NCI-H524 (cell line): Measurements from ENCODE around the gene CRACDL.
"Not testable (repeated sequence)": the region's sequence is repeated elsewhere in the genome, so short reads cannot be mapped to it uniquely, and the experiment has no call there.

Source experiments
- DNase-seq, 2 experiments: peaks; one replicate each; lab custom pipeline; 2025; lab: John Stamatoyannopoulos, UW

Gene CRACDL

DNA sequence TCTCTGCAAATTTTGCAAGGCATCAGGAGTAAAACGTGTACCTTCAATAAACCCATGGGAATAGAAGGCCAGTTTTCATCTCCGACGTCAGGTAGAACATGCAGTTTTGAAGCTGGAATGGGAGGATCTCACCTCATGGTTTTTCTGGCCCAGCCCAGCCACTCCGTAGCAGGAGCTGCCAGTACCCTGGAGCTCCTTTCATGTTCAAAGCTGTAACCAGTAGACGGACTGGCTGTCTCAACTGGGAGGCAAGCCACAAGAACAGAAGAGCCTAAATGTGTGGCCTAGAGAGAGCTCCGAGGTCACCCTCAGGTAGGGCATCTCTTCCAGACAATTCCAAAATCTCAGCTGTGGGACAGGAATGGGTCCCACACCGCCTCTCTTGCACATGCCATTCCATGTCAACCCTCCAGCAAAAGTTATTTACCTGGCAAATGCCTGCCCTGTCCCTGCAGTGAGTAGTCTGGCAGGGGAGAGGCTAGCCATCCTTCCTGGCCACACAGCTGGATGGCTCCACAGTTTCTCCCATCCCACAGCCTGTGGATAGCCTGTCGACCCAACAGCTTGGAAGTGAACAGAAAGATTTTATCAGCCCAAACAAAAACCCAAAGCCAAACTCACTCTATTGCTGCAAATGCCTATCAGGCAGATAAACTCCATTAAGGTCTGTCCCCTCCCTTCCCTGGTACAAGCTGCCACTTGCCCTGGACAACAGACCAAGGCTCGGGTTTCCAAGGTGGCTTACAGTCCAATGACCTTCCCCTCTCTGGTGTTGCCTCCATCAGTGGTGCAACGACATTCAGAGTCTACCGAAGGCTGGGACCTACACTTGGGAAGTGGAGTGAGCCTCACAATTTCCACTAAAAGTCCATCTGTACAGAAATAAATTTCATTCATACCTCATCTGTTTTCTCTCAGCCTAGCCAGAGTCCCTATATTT is 27.8 kb downstream of the CRACDL start:
- peak in 1 of 2 experiments; percentile 24 for DNase-seq

DNA sequence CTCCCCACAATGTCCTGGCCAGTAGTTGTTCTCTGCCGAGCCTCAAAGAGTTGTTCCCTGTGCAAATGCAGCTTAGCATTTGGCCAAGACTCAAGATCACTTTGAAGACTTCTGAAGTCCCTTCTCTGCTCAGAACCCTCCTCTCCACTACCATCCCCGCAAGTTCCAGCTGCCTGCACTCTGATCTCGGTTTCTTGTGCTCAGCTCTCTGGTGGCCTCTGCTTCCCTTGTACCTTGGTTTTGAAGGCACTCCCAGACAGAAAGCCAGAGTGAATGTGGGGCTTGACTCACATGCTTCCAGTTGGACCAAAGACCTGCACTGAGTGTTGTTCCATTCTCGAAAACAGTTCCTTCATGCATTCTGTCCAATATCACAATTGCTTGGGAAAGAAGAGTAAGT is 28.6 kb downstream of the CRACDL start:
- no peak for DNase-seq

DNA sequence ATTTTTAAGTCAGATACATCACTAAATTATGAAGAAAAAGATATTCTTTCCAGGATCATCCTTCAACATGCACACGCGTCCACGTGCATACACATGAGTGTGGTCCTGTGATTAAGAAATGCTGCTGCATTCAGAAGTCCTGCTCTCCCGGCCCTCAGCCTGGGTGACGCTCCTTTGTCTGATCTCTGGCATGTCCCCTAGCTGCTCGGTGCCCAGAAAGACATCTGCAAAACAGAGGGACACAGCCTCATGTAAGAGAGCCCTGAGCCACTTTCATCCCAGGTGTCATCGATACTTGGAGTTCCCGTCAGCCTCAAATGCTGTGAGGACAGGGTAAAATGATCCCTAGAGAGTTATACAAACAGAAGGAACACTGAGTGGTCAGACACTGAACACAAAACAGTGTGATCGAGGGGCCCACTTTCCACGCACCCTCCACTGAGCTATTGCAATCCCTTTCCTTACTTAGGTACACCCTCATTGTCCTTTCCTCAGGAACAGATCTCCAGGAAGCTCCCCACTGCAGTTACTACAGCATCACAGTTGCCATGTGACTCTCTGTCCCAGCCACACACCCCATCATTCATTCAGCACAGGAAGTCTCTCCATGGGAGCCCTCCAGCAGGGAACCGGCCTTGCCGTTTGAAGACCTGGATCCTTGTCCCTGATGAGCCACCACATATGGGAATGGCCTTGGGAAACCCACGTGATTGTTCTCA is 32.1 kb downstream of the CRACDL start:
- DNase-seq = peak in 1 of 2 experiments; percentile 6

DNA sequence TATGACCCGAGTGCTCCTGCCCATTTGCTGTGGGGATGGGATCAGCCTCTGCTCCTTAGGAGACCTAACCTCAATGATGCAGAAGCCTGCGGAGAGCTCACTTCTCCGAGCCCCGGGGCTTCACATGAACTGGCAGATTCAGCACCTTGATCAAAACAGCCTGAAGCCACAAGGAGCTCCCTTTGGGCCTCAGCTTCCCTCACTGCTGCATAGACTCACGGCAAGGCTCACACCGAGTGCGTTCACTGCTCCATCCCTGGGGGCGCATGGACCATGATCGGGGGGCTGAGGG is 33.0 kb downstream of the CRACDL start:
- DNase-seq = no peak

DNA sequence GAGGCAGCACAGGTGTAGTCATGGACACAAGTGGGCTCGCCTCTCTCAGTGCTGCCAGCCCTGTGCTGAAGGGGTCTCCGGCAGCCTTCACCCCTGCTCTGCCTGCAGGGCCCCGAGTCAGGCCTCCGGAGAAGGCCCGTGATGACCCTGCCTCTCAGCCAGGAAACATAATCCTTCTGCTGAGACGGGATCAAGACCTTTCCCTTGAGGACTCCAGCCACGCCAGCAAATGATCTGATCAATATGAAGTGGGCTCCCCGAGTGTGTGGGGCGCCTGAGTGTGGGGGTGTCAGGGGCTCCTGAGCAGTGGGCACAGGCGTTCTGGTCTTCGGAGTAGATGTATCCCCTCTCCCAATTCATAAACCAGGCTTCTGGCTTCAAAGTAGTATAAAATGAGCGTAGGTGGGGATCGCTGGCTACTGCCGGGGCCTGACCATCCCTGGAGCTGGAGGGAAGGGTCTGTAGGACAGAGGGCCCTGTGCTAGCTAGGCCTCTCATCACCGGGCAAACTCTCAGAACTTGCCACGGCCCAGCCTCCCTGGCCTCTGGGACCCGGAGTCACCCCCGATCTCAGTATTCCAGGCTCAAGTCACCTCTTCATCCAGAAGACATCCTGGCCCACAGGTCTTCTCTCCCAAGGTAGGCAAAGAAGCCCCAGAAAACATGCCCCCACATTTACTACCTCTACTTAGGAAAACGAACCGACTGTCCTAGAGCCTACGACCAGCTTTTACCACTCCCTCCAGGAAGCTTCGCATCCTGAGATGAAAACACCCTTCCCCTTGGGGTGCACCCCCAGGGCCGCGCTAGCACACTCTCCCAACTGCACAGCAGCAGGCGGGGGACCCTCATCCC is 33.6 kb downstream of the CRACDL start:
- no peak for DNase-seq

DNA sequence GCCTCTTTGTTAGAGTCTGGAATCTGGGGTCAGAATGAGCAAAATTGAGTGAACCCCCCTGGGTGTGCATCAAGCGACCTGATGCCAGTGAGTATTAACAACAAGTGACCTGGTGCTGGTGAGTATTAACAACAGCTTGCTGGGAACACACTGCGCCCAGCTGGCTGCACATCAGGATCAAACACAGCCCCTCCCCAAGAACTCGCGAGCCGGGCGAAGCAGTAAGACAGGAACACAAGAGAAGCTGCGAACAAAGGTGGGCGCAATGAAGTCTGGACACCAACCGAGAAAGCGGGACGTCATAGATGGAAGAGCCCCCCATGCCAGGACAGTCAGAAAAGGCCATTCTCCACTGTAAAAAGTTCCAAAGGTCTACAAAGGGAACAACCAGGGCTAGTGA is 34.3 kb downstream of the CRACDL start:
- no peak for DNase-seq

DNA sequence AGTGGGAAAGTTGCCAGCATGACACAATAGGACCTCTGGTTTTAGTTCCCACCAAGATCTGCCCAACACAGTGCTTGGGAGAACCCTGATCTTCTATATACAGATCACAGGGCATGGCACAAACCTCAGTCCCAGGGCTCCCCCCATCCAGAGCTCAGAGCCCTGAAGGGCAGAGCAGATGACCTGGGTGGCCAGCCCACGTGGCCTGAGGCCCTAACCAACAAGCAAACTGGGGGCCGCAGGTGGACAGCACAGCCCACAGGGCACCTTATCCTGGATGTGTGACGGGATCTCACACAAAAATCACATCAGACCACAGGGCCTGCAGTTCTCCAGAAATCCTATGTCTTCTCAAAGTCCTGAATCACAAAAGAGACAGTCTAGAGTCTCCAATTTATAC is 34.7 kb downstream of the CRACDL start:
- no peak for DNase-seq

DNA sequence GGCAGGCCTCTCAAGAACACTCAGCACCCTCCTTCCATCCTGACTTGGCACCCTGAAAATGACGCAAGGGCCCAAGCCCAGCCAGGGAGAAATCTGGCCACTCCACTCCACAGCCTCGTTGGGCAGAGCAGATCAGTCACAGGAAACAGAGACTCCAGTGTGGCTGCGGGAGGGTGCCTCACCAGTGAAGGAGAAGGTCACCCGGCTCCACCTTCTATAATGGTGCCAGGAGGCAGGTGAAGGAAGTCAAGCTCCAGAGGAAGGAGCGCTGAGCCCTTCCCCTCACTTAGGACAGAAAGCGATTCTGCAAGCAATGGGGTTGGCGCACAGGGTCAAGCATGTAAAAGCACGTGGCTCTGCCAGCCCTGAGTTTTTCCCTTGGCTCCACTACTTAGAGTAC is 35.3 kb downstream of the CRACDL start:
- no peak for DNase-seq

DNA sequence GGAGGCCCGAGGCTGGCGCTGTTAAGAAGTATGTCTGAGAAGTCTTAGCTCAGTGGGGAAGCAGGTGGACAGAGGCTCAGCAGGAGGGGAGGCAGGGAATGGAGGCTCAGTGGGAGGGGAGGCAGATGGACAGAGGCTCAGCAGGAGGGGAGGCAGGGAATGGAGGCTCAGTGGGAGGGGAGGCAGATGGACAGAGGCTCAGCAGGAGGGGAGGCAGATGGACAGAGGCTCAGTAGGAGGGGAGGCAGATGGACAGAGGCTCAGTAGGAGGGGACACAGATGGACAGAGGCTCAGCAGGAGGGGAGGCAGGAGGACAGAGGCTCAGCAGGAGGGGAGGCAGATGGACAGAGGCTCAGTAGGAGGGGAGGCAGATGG is 36.3 kb downstream of the CRACDL start:
- not testable (repeated sequence) for DNase-seq

DNA sequence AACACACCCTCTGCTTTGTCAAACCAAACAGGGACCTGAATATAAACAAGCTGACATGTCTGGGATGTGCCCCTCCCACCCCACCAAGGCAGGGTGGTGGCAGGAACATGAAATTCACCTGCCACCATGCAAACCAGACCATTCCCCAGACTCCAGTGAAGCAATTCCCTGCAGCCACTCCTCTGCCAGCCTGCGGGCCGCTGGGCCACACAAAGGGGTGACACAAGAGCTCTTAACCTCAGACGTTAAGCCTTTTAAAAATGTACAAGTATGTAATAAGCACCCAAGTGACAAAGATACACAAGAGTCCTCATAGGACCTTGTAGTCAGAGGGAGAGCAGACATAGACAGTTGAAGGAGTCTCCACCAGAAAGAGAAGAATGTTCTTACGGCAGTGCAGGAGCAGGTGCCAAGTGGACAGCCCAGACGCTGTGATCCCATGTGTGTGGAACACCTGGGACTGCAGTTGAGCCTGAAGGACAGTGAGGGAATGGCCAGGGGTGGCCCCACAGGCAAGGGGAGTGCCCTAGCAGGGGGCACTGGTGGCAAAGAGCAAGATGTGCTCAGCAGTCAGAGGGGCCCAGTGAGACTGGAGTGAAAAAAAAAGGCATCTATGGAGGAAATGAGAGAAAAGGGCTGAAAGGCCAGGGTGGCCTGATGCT is 36.9 kb downstream of the CRACDL start:
- no peak for DNase-seq

DNA sequence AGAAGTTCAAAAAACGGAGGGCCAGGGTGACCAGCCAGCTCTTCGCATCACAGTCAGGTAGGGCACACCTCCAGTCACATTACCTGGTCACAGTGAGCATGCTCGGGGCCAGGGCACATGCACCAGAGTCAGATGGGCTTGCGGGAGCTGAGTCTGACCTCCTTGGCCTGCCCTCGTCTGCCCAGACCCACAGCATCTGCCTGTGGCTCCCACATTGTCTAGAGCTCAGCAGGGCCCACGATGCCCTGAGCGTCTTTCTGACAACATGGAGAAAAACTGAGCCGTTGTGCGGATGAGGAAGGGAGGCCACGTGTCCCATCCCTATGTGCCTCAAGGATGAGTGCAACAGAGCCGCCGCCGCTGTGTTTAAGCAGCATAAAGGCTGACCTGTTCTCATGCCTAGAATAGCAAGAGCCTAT is 37.6 kb downstream of the CRACDL start:
- no peak for DNase-seq

DNA sequence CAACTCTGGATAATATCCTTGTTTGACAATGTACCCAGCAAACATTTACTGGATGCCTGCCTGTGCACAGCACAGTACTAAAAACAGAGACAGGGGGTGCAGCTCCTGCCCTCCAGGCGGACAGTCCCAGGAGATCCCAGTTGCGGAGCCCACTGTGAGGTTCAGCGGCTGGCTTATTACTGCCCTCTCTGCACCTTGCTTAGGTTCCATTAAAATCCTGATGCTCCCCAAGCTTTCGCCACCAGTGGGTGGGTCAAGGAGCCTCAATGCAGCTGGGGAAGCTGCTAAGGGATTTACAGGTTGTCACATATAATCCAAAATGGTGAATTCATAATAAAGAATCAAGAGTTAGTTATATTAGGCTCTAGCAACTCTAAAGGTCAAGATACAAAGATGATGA is 38.3 kb downstream of the CRACDL start:
- DNase-seq = no peak

DNA sequence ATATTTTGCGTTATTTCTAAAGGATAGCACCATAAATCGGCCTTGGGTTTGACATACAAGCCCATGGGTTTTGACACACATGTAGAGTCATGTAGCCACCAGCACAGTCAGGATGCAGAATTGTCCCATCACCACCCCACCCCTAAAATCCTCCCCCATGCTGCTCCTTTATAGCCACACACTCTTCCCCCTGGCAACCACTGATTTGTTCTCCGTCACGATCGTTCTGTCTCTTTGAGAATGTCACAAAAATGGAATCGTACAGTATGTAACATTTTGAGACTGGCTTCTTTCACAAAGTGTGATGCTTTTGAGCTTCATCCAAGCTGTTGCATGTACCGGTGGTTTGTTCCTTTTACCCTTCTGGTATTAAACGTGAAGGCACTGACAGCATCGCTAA is 39.1 kb downstream of the CRACDL start:
- DNase-seq = no peak

DNA sequence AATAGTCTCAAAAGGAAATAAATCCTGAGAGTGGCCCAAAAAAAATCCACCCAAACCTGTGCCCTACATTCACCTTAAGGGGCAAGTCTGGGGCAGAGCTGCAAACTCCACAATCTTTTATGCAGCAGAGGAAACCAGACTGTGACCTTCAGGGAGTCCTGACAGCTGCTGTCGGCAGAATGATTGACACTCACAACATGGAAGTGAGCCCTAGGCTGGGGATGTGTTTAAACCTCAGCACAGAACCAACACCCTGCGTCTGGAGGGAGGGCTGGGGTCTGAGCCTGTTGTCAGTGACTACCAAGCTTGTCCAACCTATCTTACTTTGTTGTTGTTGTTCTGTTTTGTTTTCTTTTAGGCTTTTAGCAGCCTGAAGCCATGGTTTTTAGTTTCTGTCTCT is 39.6 kb downstream of the CRACDL start:
- DNase-seq = peak in 1 of 2 experiments; percentile 4

DNA sequence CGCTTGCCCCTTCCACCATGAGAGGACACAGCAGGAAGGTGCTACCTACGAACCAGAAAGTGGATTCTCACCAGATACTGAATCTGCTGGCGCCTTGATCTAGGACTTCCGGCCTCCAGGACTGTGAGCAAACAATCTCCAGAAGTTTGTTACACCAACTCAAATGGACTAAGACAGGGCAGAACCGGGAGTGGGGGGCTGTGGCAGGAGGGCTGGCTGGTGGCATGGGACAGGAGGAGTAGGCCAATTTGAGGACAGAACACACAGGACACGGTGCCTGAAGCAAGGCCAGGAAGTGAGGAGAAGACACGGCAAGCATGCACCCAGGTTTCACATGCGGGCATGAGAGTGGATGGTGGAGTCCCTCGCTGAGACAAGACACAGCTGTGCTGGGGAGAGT is 40.1 kb downstream of the CRACDL start:
- no peak for DNase-seq

DNA sequence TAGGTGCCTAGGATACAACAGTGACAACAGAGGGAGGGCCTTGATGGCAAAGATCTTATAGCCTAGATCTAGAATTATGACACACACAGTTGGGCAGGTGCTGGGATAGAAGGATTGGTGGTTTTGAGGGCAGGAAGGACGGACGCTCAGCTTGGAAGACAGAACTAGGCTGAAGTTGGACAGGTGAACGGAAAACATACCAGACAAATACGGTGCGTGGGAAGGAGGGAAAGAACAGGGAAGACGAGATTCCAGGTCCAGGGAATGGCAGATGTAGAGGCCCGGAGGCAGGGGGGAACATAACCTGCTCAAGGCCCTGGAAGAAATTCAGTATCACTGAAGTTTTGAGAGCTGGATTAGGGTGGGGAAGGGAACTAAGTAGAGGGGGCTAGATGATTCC is 40.8 kb downstream of the CRACDL start:
- no peak for DNase-seq

DNA sequence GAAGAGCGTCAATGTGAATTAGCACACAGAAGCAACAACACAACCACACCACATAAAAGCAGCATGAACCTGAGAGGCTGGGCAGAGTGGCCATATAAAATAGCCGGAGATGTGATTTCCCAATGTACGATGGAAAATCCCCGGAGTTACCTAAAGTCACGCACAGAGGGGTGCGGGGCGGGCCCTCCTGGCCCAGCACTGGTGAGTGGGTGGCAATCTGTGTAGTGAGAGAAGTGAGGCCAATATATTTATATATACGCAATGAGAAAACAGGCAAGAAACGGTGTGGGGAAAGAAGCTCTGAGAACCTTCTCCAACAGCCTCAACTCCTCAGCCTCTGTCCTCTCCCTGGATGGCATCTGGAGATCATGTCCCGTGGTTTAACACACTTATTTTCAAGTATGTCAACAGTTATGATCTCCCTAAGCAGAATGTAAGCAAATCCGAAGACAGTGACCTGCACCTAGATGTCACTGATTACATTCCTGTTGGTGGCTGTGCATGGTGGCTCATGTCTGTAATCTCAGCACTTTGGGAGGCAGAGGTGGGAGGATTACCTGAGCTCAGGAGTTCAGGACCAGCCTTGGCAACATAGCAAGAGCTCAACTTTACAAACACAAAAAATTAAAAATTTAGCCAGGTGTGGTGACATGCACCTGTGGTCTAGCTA is 41.6 kb downstream of the CRACDL start:
- no peak for DNase-seq

DNA sequence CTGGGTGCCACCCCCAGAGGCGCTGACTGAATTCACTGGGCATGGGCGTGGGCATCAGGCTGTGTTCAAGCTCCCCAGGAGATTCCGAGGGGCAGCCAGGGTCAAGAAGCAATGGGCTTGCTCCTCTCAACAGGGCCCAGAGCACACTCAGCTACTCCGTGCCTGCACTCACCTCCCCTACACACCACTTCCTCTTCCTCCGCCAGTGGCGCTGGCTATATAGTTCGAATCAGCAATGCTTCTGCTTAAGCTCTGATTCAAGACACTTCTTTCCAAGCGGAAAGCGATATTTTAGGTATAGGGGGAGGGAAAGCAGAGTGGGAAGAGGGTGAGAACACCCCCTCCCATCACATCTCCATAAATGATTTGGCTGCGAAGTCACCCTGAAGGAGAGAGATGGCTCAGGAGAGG is 42.1 kb downstream of the CRACDL start:
- DNase-seq = no peak

DNA sequence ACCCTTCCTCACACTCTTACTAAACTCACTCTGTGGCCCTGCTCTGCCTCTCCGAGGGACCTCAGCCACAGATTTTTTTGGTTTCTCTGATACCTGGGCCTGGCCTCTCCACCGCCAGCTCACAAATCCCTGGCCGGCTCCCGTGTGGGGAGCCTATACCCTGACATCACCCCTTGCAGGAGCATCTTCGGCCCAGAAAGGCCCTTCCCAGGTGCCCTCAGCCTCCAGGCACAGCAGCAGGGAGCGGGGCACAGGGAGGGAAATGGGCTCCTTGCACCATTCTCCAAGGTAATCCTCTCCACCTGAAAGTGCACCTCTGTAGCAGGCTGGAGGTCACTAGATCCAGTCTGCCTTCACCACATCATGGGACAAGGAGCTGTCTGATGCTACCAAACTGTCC is 43.2 kb downstream of the CRACDL start:
- DNase-seq = no peak

DNA sequence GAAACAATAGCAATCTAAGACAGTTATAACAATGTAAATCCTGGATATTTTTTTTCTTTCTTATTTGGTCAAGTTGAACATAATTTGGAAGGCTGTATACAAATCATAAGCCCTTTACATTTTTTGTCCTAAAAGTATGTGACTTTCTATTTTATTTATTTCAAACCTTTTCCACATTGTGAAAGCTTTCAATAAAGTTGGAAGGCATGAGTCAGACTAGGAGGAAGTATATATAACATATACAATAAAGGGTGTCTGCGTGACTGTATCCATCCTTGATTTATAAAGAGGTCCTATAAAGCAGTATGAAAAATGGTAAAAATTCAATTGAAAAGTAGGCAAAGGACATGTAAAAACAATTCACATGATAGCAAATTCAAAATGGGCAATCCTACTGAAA is 44.4 kb downstream of the CRACDL start:
- no peak for DNase-seq

DNA sequence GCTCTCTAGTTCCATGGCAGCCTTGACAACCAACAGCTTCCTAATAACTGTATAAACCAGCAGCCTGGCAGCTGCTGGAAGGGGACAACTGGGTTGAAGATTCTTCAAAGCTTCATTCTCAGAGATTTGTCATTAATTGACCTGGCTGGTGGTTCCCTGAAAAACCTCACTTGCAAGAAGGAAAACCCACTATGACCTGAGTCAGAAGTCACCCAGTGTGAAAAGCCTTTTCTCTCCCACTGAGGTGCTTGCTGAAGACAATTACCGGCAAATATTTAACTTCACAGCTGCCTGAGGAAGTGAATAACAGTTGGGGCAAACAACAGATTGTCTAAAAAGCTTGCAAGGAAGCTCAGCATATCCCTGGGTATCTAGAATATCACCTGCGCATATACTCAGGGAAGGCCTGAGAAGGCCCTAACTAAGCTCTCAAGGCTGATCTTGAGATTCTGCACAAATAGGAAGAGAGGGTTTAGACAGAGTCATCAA is 49.9 kb downstream of the CRACDL start:
- DNase-seq = no peak
